ENCODE results near the gene SLX4IP. TPM values are rescaled to one million over a fixed set of nuclear protein-coding genes. Genes with fewer than 3 reads are reported as not detected.

Gene SLX4IP
- total RNA-seq, 3 donors from 2014 or later = 3.8 to 4.7 (median 4.6) TPM

DNA sequence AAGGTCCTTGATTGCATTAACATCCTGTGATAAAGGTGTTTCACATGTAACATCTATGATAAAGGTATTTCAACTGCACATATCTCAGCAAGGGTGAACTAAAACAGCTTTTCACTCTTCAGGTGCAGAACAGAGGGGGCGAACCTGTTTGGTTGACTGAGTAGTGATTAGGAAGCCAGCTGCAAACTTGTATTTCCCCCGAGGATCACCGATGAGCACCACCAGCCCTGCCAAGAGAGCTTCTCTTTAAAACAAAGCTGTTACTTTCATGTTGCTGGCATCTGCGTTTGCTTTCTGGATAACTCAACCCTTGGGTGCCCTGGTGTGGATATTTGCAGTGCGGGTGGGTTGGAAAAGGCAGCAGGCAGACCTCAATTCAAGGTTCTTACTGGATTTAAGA lies 199.1 kb downstream of the SLX4IP start:
- Mint-ChIP-seq H3K9me3 (no peaks in the 10 kb centered on the region), H3K4me1 (ENCODE audit: low read depth) (peaks cover 2% of the 10 kb centered on the region), H3K27me3 (ENCODE audit: low read depth) (no peaks in the 10 kb centered on the region), H3K4me3 (no peak overlapping the region), H3K36me3 (ENCODE audit: insufficient read depth) (peaks cover 2% of the 10 kb centered on the region)
- ATAC-seq (no peak), DNase-seq (no peak)

DNA sequence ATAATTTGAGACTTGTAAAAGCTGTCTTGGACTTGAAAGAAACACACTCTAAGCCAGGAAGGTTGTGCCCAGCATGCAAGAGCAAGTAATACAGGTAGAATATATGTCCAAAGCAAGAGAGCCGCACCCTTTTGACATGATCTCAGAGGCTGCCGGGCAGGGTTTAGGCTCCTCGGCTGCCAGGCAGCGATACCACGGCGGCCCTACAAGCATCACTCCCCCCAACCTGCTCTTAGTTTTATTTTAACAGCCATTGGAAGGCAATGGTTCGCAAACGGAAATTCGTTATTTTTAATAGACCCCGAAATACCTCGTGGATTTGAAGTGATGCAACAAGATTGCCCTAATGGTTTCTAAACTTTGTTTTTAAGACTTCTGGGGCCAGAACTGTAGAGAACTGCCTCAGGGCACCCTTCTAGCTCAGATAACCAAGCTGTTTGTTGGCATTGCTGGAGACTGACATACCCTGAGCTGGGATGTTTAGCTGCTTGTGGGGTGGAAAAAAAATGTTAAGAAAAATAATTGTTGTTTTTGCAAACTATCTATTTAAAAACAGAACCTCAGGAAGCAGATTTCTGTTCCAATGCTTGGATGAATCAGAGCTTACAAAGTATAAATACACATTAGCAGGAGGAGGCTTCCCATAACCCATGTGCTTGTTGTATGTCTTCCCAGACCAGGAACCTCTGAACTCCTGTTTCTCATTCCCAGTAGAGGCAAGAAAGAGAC lies 199.7 kb downstream of the SLX4IP start:
- Mint-ChIP-seq H3K36me3 (ENCODE audit: insufficient read depth) (no peaks in the 10 kb centered on the region), H3K4me1 (ENCODE audit: low read depth) (peaks cover 2% of the 10 kb centered on the region)
- no peak for ATAC-seq

DNA sequence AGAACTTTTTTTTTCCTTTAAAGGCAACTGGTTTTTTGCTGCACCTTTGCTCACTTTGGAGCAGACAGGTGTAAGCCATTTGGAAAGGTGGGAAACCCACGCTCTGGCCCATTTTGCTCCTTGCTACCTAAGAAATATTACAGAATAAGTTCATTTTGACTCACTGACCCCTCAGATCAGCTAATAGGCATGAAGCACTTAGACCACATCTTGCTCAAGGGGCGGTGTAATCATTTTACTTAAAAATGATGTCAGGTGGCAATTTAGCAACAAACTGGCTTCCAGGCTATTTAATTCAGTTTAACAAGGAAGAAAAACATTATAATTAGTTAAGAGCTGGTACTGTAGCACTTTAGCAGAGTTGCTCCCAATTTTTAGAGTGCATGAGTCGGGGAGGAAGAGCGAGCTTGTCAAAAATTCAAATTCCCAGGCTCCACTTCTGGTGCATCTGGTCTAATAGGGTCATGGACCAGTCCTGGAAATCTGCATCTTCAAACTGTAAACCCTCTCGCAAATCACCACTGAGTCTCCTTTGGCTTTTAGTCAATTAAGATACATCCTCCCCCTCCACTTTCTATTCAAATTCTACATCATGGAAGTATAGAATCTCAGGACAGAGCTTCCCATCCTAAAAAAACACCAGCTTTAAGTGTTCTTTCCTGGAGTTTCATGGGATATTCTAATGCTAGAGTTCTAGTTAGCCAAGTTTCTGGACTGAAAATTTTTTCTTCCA lies 200.5 kb downstream of the SLX4IP start:
- Mint-ChIP-seq H3K36me3 (ENCODE audit: insufficient read depth) (no peaks in the 10 kb centered on the region), H3K4me1 (ENCODE audit: low read depth) (peaks cover 2% of the 10 kb centered on the region), H3K27me3 (ENCODE audit: low read depth) (no peaks in the 10 kb centered on the region), H3K4me3 (no peak overlapping the region), H3K9me3 (no peaks in the 10 kb centered on the region)
- no peak for DNase-seq
- ATAC-seq = no peak

More for the DNA sequence above, 199.7 kb downstream of the SLX4IP start:
- no peaks in the 10 kb centered on the region for H3K9me3 Mint-ChIP-seq
- H3K27me3 Mint-ChIP-seq (ENCODE audit: low read depth) = no peaks in the 10 kb centered on the region
- DNase-seq = no peak
- H3K4me3 Mint-ChIP-seq = no peak overlapping the region

DNA sequence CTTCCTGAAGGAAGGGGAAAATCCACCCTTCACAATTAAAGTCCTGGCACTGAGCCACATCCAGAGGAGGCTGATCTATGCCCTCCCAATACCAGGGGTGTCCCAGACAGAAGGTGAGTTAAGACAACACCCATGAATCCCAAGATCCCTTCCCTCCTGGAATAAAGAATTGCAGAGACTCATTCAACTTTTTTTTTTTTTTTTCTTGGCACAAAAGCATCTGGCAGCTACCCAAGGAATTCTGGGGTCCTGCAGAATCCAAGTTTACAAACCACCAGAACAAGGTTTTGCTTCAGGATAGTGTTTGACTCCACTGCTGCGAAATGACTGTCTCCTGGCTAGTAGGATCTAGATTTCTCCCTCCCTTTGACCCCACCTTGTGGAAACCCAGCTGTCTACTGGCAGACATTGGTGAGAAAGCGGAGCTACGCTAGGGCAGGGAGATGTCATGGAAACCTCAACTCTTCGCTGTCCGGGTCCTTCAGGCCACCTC lies 201.3 kb downstream of the SLX4IP start:
- Mint-ChIP-seq H3K36me3 (ENCODE audit: insufficient read depth) (no peaks in the 10 kb centered on the region), H3K4me3 (no peak overlapping the region), H3K27me3 (ENCODE audit: low read depth) (no peaks in the 10 kb centered on the region), H3K4me1 (ENCODE audit: low read depth) (peaks cover 2% of the 10 kb centered on the region), H3K9me3 (no peaks in the 10 kb centered on the region)
- no peak for DNase-seq
- no peak for ATAC-seq

DNA sequence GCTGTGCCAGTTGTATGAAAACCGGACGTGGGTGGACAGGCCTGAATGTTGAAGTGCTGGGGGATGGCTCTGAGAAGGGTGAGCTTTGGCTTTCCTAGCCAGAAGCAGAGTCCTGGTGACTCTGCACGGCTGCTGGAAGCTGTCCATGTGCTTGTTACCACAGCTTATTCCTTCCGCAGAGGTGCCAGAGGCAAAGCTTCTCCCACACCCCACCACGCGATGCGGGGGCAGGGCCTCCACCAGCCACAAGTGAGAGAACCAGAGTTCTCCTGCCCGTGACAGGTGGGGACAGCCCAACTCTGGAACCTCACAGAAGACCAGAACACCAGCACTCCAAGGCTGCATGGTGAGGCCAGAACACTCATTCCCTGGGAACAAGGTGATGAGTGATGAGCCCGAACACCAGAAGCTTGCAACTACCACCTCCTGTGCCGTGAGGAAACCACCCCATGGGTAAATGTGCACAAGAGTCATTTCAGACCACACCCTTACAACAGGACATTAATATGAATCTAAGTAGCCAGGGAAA lies 202.0 kb downstream of the SLX4IP start:
- Mint-ChIP-seq H3K9me3 (no peaks in the 10 kb centered on the region), H3K4me3 (no peak overlapping the region), H3K27me3 (ENCODE audit: low read depth) (no peaks in the 10 kb centered on the region), H3K4me1 (ENCODE audit: low read depth) (peaks cover 2% of the 10 kb centered on the region), H3K36me3 (ENCODE audit: insufficient read depth) (no peaks in the 10 kb centered on the region)
- no peak for ATAC-seq
- no peak for DNase-seq

DNA sequence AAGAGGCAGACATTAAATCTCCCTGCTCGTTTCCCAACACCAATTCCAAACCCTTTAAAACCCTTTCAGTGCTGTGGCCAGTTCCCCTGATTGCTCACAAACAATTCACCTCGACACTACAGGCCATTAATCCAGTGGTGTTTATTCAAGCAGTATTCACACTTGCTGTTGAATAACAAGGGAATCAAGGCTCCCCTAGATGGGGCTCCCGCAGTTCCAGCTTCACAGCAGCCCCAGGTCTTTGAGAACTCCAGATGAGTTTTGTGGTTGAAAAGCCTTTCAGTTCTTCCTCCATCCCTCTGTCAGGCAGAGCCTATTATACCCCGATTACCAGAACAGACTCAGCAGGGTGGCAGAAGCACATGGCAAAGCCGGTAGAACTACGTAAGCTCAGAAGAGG lies 202.5 kb downstream of the SLX4IP start:
- ATAC-seq (no peak), DNase-seq (no peak)
- Mint-ChIP-seq H3K27me3 (ENCODE audit: low read depth) (no peaks in the 10 kb centered on the region), H3K9me3 (no peaks in the 10 kb centered on the region), H3K4me1 (ENCODE audit: low read depth) (peaks cover 2% of the 10 kb centered on the region), H3K36me3 (ENCODE audit: insufficient read depth) (no peaks in the 10 kb centered on the region), H3K4me3 (no peak overlapping the region)

DNA sequence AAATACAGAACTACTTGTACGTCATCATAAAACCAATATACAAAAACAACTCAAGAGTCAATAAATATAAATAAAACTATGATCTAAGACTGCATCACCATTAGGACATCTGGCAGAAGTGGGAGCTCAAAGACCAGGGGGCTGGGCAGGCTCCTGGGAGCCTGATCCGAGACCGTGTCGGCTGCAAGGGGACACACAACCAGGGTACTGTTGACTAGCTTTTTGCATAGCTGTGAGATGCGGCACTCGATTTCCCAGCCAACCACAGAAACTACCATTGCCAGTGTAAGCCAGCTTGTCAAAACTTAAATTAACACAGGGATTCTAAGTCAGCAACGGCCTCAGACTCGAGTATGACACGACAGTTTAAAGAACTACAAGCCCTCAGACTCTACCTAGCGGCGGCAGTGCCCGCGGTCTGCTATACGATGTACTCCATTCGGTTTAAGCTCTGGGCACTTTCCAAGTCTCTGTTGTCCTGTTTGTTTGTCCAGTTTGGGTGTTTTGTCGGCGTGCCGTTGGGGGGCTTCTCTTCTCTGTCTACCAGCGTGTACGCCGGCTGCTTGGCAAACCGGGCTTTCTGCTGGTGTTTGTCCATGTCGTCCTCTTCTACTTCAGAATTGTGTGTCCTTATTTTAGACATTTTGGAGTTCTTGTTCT lies 204.1 kb downstream of the SLX4IP start:
- H3K36me3 Mint-ChIP-seq (ENCODE audit: insufficient read depth) = no peaks in the 10 kb centered on the region
- no peaks in the 10 kb centered on the region for H3K9me3 Mint-ChIP-seq
- DNase-seq (no peak), ATAC-seq (no peak)
- H3K4me3 Mint-ChIP-seq = no peak overlapping the region
- H3K27me3 Mint-ChIP-seq (ENCODE audit: low read depth) = no peaks in the 10 kb centered on the region
- H3K4me1 Mint-ChIP-seq (ENCODE audit: low read depth) = no peaks in the 10 kb centered on the region

DNA sequence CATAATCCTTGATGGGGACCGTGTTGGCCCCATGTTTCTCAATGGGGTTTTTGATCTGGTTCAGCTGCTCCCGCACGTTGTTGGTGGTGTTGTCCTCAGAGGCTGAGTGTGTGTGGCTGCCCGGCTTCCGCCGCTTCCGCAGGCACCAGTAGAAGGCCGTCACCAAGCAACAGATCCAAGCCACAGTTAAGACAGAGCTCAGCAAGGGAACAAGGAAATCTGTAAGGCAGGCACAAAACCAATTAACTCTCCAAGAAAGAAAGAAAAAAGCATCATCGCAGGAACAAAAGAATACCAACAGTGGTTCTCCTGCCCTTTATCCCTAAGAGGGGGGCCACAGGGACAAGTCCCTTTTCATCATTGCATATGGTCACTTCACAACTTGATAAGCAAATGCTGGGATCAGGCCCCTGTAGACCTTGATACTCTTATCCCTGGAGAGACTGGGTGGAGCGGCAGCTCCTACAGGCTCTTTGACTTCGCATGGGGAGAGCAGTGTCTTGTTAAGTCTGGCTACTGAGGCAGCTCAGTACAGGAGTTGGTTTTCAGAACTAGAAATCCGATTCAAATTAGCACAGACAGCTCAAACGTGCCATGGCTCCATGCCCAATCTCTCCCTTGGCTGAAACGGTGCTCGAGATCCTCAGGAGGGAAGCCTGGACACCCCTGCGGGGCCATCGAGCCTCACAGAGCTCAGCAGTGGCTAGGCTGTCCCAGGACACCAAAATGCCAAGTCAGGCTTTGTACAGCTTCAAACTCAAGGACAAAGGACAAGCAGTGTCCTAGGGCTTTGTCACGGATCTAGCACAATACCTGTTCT lies 204.8 kb downstream of the SLX4IP start:
- DNase-seq (no peak), ATAC-seq (no peak)
- no peaks in the 10 kb centered on the region for H3K9me3 Mint-ChIP-seq
- H3K36me3 Mint-ChIP-seq (ENCODE audit: insufficient read depth) = no peaks in the 10 kb centered on the region
- H3K27me3 Mint-ChIP-seq (ENCODE audit: low read depth) = no peaks in the 10 kb centered on the region
- no peaks in the 10 kb centered on the region for H3K4me1 Mint-ChIP-seq (ENCODE audit: low read depth)
- H3K4me3 Mint-ChIP-seq = no peak overlapping the region

DNA sequence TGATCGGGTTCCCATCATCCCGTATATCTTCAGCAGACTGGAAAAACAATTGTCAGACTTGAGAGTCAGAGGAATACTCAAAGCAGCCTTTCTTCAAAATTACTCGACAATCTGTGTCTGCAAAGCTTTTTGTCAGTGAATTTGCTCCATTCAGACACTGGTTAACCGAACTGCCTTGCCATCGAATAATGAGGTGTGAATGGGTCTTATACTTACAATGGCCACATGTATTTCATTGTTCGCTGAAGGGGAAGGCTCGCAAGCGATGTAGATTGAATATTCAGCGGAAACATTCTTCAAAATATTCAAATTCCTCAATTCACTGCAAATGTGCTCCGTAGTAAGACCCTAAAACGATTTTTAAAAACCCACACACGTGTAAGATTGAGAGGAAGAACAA lies 205.8 kb downstream of the SLX4IP start:
- H3K4me3 Mint-ChIP-seq = no peak overlapping the region
- no peak for DNase-seq
- H3K9me3 Mint-ChIP-seq = no peaks in the 10 kb centered on the region
- H3K36me3 Mint-ChIP-seq (ENCODE audit: insufficient read depth) = no peaks in the 10 kb centered on the region
- no peaks in the 10 kb centered on the region for H3K27me3 Mint-ChIP-seq (ENCODE audit: low read depth)
- ATAC-seq = no peak
- H3K4me1 Mint-ChIP-seq (ENCODE audit: low read depth) = no peaks in the 10 kb centered on the region

DNA sequence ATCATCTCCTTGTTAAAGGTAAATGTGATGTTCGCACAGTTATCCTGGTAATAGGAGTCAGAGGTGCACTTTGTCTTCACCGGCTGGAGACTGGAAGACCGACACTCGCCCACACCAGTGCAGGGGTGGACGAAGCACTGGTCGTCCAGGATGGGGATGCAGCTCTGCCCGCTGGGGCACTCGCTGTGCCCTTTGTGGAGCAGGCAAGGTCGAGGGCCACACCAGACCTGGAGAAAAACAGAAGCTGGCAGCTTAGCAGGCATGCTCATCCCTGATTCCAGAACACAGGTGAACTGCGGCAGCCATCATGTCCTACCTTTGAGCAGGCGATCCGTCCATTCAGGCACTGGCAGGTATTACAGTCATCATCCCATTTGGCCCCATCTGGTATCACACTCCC lies 206.4 kb downstream of the SLX4IP start:
- H3K4me3 Mint-ChIP-seq = no peak overlapping the region
- no peaks in the 10 kb centered on the region for H3K9me3 Mint-ChIP-seq
- no peak for ATAC-seq
- H3K36me3 Mint-ChIP-seq (ENCODE audit: insufficient read depth) = no peaks in the 10 kb centered on the region
- no peaks in the 10 kb centered on the region for H3K4me1 Mint-ChIP-seq (ENCODE audit: low read depth)
- no peaks in the 10 kb centered on the region for H3K27me3 Mint-ChIP-seq (ENCODE audit: low read depth)
- no peak for DNase-seq

DNA sequence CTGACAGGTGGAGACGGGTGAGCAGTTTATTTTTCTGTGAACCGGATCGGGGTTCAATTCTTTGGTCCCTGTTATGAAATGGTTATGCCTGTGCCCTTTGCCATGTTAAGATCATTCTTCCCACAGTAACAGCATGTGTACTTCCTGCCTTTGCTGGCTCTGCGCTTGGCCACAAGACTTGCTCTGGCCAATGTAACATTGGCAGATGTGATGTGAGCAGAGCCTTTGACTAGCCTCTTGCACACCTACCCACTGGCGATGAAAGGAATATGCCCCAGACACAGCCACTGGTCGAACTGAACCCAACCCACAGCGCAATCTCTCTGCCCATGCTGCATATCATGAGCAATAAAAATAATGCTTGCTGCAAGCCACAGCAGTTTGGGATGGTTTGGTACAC lies 206.8 kb downstream of the SLX4IP start:
- no peaks in the 10 kb centered on the region for H3K36me3 Mint-ChIP-seq (ENCODE audit: insufficient read depth)
- H3K4me3 Mint-ChIP-seq = no peak overlapping the region
- no peaks in the 10 kb centered on the region for H3K27me3 Mint-ChIP-seq (ENCODE audit: low read depth)
- H3K9me3 Mint-ChIP-seq = no peaks in the 10 kb centered on the region
- DNase-seq = no peak
- no peaks in the 10 kb centered on the region for H3K4me1 Mint-ChIP-seq (ENCODE audit: low read depth)
- no peak for ATAC-seq

DNA sequence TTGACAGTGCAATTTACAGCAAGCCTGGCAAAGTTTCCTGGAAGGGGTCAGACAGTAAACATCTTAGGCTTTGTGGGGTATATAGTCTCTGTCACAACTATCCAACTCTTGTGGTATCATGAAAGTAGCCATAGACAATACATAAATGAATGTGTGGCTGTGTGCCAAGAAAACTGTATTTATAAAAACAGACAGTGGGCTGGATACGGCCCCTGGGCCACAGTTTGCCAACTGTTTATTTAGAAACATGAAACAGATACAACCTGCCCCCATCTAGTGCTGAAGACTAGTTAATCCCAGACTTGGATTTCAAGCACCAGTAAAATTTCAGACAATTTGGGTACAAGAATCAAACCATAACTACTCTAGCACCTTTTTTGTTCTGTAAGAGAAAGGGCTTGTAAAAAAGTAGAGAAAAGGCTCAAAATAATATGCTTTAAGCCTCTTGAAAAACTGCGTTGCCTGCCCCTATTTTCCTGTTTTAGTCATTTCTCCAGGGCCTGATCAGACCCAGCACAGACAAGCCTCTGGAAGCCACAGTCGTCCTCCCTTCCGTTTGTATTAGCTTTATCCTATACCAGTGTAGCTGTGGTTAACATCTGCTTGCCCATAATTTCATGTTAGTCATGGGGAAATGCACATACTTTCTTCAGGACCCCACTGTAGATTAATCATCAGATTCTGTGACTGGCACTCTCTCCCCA lies 207.9 kb downstream of the SLX4IP start:
- no peak for ATAC-seq
- no peaks in the 10 kb centered on the region for H3K27me3 Mint-ChIP-seq (ENCODE audit: low read depth)
- H3K4me1 Mint-ChIP-seq (ENCODE audit: low read depth) = no peaks in the 10 kb centered on the region
- no peak for DNase-seq
- no peaks in the 10 kb centered on the region for H3K9me3 Mint-ChIP-seq
- no peaks in the 10 kb centered on the region for H3K36me3 Mint-ChIP-seq (ENCODE audit: insufficient read depth)
- no peak overlapping the region for H3K4me3 Mint-ChIP-seq

DNA sequence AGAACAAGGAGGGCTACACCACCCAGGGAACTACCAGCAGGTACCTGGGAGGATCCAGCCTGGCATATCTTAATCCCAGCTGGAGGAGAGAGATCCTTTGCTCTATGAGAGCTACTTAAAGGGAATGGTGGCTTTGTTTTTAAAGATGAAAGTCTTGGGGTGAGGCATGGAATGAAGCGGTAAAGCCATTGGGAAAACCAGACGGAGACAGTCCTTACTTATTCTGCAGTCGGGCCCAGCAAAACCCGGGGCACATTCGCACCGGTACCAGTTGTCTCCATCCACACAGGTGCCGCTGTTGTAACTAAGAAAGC lies 208.4 kb downstream of the SLX4IP start:
- Mint-ChIP-seq H3K4me1 (ENCODE audit: low read depth) (no peaks in the 10 kb centered on the region), H3K27me3 (ENCODE audit: low read depth) (no peaks in the 10 kb centered on the region), H3K9me3 (no peaks in the 10 kb centered on the region), H3K36me3 (ENCODE audit: insufficient read depth) (no peaks in the 10 kb centered on the region), H3K4me3 (no peak overlapping the region)
- DNase-seq (no peak), ATAC-seq (no peak)

All from activated T-cell treated with anti-CD3 and anti-CD28 coated beads, Interleukin-2, amount 50 U/mL, for 4 hours (primary cell).